ENCODE data around the gene NPM1. TPM values are rescaled to one million over a fixed set of nuclear protein-coding genes. Genes with fewer than 3 reads are reported as not detected.

The NPM1 gene
- total and polyA plus RNA-seq, 2 of the 13 experiments (the other 11 are each of a cell fraction or from before 2014, with no cell fraction given): 2,047 to 3,353 TPM

DNA sequence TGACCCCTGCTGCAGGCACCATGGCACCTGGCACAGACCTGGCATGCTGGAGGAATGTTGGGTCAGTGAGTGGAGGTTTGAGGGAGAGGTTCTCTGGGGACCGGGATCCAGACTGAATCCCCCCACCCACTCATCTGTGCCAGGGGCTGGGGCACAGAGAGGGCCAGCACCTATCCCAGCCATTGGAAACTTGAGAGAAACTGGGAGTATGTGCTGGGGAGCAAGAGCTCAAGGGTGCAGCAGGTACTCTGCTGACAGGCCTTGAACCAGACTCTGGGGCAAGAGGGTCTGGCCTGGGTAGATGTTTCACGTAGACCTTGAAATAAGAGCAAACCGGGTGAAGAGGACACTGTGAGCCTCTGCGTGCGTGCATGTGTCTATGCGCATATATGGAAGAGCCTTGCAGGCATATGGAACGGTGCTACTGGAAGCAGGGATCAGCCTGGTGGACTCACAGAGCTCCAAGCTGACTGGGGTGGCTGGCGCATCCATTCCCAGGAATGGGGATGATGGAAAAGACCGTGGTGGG, 40.6 kb downstream of the NPM1 start (continued):
- TF ChIP-seq, protein P1, sequence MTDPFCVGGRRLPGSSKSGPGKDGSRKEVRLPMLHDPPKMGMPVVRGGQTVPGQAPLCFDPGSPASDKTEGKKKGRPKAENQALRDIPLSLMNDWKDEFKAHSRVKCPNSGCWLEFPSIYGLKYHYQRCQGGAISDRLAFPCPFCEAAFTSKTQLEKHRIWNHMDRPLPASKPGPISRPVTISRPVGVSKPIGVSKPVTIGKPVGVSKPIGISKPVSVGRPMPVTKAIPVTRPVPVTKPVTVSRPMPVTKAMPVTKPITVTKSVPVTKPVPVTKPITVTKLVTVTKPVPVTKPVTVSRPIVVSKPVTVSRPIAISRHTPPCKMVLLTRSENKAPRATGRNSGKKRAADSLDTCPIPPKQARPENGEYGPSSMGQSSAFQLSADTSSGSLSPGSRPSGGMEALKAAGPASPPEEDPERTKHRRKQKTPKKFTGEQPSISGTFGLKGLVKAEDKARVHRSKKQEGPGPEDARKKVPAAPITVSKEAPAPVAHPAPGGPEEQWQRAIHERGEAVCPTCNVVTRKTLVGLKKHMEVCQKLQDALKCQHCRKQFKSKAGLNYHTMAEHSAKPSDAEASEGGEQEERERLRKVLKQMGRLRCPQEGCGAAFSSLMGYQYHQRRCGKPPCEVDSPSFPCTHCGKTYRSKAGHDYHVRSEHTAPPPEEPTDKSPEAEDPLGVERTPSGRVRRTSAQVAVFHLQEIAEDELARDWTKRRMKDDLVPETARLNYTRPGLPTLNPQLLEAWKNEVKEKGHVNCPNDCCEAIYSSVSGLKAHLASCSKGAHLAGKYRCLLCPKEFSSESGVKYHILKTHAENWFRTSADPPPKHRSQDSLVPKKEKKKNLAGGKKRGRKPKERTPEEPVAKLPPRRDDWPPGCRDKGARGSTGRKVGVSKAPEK (CRISPR knock-in tag; IDR thresholded peaks at IDR 0.05; ENCODE audit: borderline replicate concordance): no peak

DNA sequence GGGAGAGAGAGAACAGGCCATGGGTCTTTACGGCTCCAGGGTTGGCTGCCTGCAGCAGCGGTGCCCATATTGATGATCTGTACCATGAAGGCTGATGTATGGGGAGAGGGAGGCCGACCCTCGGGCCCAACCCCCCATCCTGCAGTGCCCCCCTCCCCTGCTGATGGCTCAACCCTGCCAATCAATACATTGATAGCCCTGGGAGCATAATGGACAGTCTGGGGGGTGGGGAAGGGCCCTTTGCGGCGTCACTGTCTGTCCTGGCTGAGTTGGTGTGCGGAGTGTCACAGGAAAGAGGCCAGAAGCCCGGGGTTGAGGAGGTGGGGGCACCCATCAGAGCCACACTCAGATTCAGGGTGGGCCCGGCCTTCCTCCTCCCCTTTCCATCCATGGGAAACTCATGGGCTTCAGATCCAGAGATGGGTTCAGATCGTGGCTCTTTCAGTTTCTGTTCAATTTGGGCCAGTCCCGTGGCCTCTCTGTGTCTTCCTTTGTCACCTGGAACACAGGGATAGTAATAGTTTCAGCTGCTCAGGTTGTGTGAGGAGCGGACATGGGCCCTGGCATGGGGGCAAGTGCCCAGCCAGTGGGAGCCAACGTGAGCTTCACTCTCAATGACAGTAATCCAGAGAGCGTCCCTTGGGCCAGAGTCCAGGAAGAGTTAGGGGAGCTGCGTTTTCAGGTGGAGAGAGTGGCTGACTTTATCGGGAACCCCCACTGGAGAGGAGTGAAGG, 41.3 kb downstream of the NPM1 start:
- DNase-seq (ENCODE audit: low spot score) (no peak), FAIRE-seq (no peak)

More for the DNA sequence above, 41.3 kb downstream of the NPM1 start:
- TF ChIP-seq CC2D1A (CRISPR knock-in tag; IDR thresholded peaks at IDR 0.05) (no peak), ZNF562 (CRISPR knock-in tag; IDR thresholded peaks at IDR 0.05; ENCODE audit: borderline replicate concordance) (no peak)
- no TSS peak for BruUV-seq (replicated peaks)
- Histone ChIP-seq H3K9ac (ENCODE audit: insufficient read depth, low read depth, low read length) (no peak overlapping the region), H3K27me3 (ENCODE audit: control insufficient read depth in 1 of 2, insufficient read depth in 2 of 2, low read length in 2 of 2) (peaks cover 0 to 2% of the 10 kb centered on the region in 2 experiments; a peak in 2 of 5 replicates), H3K36me3 (replicated peaks in 1 of 2; ENCODE audit: control insufficient read depth in 1 of 2, insufficient read depth in 2 of 2, low read length in 2 of 2) (no peaks in the 10 kb centered on the region), H3K9me3 (ENCODE audit: low read length) (no peaks in the 10 kb centered on the region), H4K20me1 (ENCODE audit: insufficient read depth, low read length) (no peaks in the 10 kb centered on the region), H3K4me1 (ENCODE audit: insufficient read depth, low read length) (peaks cover 13% of the 10 kb centered on the region), H3K79me2 (ENCODE audit: insufficient read depth, low read length) (no peaks in the 10 kb centered on the region), H3K4me2 (ENCODE audit: low read depth, low read length) (no peak overlapping the region), H2AFZ (ENCODE audit: low read length) (no peak overlapping the region), H3K27ac (ENCODE audit: extremely low read length, insufficient read depth, low read length) (no peak overlapping the region), H3K4me3 (replicated peaks in 1 of 3; ENCODE audit: insufficient read depth in 1 of 3, low read depth in 2 of 3, low read length in 3 of 3) (no peak overlapping the region)
- 50% methylated on average over 13 of the region's 16 CpGs for WGBS (ENCODE audit: low lambda C conversion rate)
- POLR2A ChIA-PET: no interaction called here
- CTCF ChIA-PET (ENCODE audit: low intra/inter-chr PET ratio, low total read pairs): no interaction called here
- in situ Hi-C loops (cut with HindIII; ENCODE audit: extremely low pct_ligation_motif_present, low pct_unique_long_range_greater_than_20kb) (loop anchor here (10.0 kb wide), 1 partner anchor 166 kb away; no protein-coding TSS in a partner anchor), intact Hi-C loops (cut with micrococcal nuclease; ENCODE audit: unreplicated experiment) (no loop called here)
- ATAC-seq: no peak

Data from HepG2 (cell line).